Astrocyte (in vitro differentiated cells and primary cell): ENCODE measurements around the gene FLYWCH1. TPM values are rescaled to one million over a fixed set of nuclear protein-coding genes. Genes with fewer than 3 reads are reported as not detected.

Source experiments
- DNase-seq: peaks from one replicate; pipeline ENCODE4 v3.0.0-alpha.2; 2010; ENCODE audit warnings: low read depth
- FAIRE-seq: peaks from 2 replicates; lab custom pipeline; 2011; peaks lifted over from hg19 to GRCh38; lab: Jason Lieb, UNC
- H2AFZ ChIP-seq: 2 replicates; pipeline ENCODE4 v1.6.0; 2012; ENCODE audit warnings: low read depth, low read length, inconsistent platforms
- H3K27ac ChIP-seq: 2 replicates; pipeline ENCODE4 v1.5.1; 2011; ENCODE audit warnings: low read depth, low read length, inconsistent platforms
- H3K27me3 ChIP-seq: 2 replicates; pipeline ENCODE4 v1.6.0; 2011; ENCODE audit warnings: low read length, inconsistent platforms; ENCODE audit not compliant: insufficient read depth
- H3K36me3 ChIP-seq: 2 replicates; pipeline ENCODE4 v1.5.1; 2011; ENCODE audit warnings: low read length, inconsistent platforms; ENCODE audit not compliant: insufficient read depth
- H3K4me1 ChIP-seq: 2 replicates; pipeline ENCODE4 v1.5.1; 2011; ENCODE audit warnings: low read length, inconsistent platforms; ENCODE audit not compliant: insufficient read depth
- H3K4me2 ChIP-seq: 2 replicates; pipeline ENCODE4 v1.6.0; 2012; ENCODE audit warnings: low read length, inconsistent platforms
- H3K4me3 ChIP-seq: 2 replicates; pipeline ENCODE4 v1.5.1; 2011; ENCODE audit warnings: low read depth, mild to moderate bottlenecking, low read length, inconsistent platforms; ENCODE audit not compliant: insufficient read depth
- H3K79me2 ChIP-seq: 2 replicates; pipeline ENCODE4 v1.6.0; 2012; ENCODE audit warnings: mild to moderate bottlenecking, low read length, inconsistent platforms; ENCODE audit not compliant: insufficient read depth
- H3K9ac ChIP-seq: 2 replicates; pipeline ENCODE4 v1.6.0; 2012; ENCODE audit warnings: mild to moderate bottlenecking, low read length, inconsistent platforms
- H3K9me3 ChIP-seq: 2 replicates; pipeline ENCODE4 v1.5.1; 2012; ENCODE audit warnings: low read depth, mild to moderate bottlenecking, low read length, inconsistent platforms; ENCODE audit not compliant: insufficient read depth
- H4K20me1 ChIP-seq: 2 replicates; pipeline ENCODE4 v1.6.0; 2012; ENCODE audit warnings: low read length, inconsistent platforms; ENCODE audit not compliant: insufficient read depth
- H3K27ac Mint-ChIP-seq: one replicate; pipeline ENCODE4 v1.8.0; 2021; ENCODE audit warnings: mild to moderate bottlenecking, mixed read lengths; ENCODE audit not compliant: unreplicated experiment
- H3K27me3 Mint-ChIP-seq: one replicate; pipeline ENCODE4 v1.8.0; 2021; ENCODE audit warnings: low read depth, mixed read lengths; ENCODE audit not compliant: unreplicated experiment
- H3K36me3 Mint-ChIP-seq: one replicate; pipeline ENCODE4 v1.8.0; 2021; ENCODE audit warnings: low read depth, mixed read lengths; ENCODE audit not compliant: unreplicated experiment
- H3K4me1 Mint-ChIP-seq: one replicate; pipeline ENCODE4 v1.8.0; 2021; ENCODE audit warnings: low read depth, mixed read lengths; ENCODE audit not compliant: unreplicated experiment
- H3K4me3 Mint-ChIP-seq: one replicate; pipeline ENCODE4 v1.8.0; 2021; ENCODE audit warnings: mild to moderate bottlenecking, moderate library complexity, mixed read lengths; ENCODE audit not compliant: unreplicated experiment
- H3K9me3 Mint-ChIP-seq: one replicate; pipeline ENCODE4 v1.8.0; 2021; ENCODE audit warnings: mild to moderate bottlenecking, mixed read lengths; ENCODE audit not compliant: unreplicated experiment
- CTCF ChIP-seq: IDR thresholded peaks from 2 replicates; pipeline ENCODE4 v1.5.1; 2011; ENCODE audit warnings: low read depth, mild to moderate bottlenecking, inconsistent platforms, low read length, moderate library complexity; ENCODE audit not compliant: insufficient read depth
- EZH2 ChIP-seq: IDR thresholded peaks from 2 replicates; pipeline ENCODE4 v1.6.1; 2012; ENCODE audit warnings: mild to moderate bottlenecking, low read length, inconsistent platforms; ENCODE audit not compliant: insufficient read depth
- total RNA-seq: library from RNA; stranded (reverse); gene quantifications from 2 replicates; pipeline ENCODE4 v1.2.1, GENCODE V29; 2021

The FLYWCH1 gene
- total RNA-seq, 1 donor from 2014 or later: 58.9 TPM

GRCh38 chr16:2999929-3000328 lies 88.2 kb downstream of the FLYWCH1 start:
- H3K4me3 ChIP-seq: no peak overlapping the region
- H3K9me3 ChIP-seq: no peaks in the 10 kb centered on the region
- no peak overlapping the region for H3K27ac Mint-ChIP-seq
- H3K4me1 ChIP-seq: no peaks in the 10 kb centered on the region
- TF ChIP-seq EZH2: no peak
- no peak for TF ChIP-seq CTCF
- peaks cover 12% of the 10 kb centered on the region for H3K27me3 Mint-ChIP-seq
- no peak overlapping the region for H2AFZ ChIP-seq
- no peaks in the 10 kb centered on the region for H3K79me2 ChIP-seq
- no peak overlapping the region for H3K9ac ChIP-seq
- DNase-seq (no peak), FAIRE-seq (no peak)
- no peak overlapping the region for H3K4me2 ChIP-seq
- peaks cover 12% of the 10 kb centered on the region for H3K27me3 ChIP-seq
- H3K36me3 Mint-ChIP-seq: no peaks in the 10 kb centered on the region
- no peaks in the 10 kb centered on the region for H3K36me3 ChIP-seq
- no peaks in the 10 kb centered on the region for H3K9me3 Mint-ChIP-seq
- H3K4me1 Mint-ChIP-seq: no peaks in the 10 kb centered on the region
- no peak overlapping the region for H3K27ac ChIP-seq
- no peak overlapping the region for H3K4me3 Mint-ChIP-seq
- H4K20me1 ChIP-seq: no peaks in the 10 kb centered on the region

GRCh38 chr16:3000540-3000939 lies 88.8 kb downstream of the FLYWCH1 start:
- Histone ChIP-seq H3K9ac (no peak overlapping the region), H3K4me1 (no peaks in the 10 kb centered on the region), H3K79me2 (no peaks in the 10 kb centered on the region), H3K4me2 (no peak overlapping the region), H3K9me3 (no peaks in the 10 kb centered on the region), H4K20me1 (no peaks in the 10 kb centered on the region), H3K27ac (no peak overlapping the region), H3K36me3 (no peaks in the 10 kb centered on the region), H2AFZ (no peak overlapping the region), H3K27me3 (peaks cover 14% of the 10 kb centered on the region), H3K4me3 (no peak overlapping the region)
- Mint-ChIP-seq H3K27ac (no peak overlapping the region), H3K4me1 (no peaks in the 10 kb centered on the region), H3K27me3 (peaks cover 12% of the 10 kb centered on the region), H3K4me3 (no peak overlapping the region), H3K9me3 (no peaks in the 10 kb centered on the region), H3K36me3 (no peaks in the 10 kb centered on the region)
- TF ChIP-seq CTCF: no peak
- TF ChIP-seq EZH2: no peak
- FAIRE-seq (no peak), DNase-seq (no peak)

Other genes with a start within 250 kb of the FLYWCH1 start
- 53.0 and 55.4 TPM in 2 replicates for gene KCTD5, start 229.4 kb upstream of the FLYWCH1 start, total RNA-seq
- gene PRSS27, start 191.7 kb upstream of the FLYWCH1 start, total RNA-seq: 2.3 and 3.0 TPM in 2 replicates
- 387 and 409 TPM in 2 replicates for gene SRRM2, start 159.3 kb upstream of the FLYWCH1 start, total RNA-seq
- 323 TPM in 2 replicates for gene ELOB, start 134.7 kb upstream of the FLYWCH1 start, total RNA-seq
- not detected in 2 replicates for gene PRSS33, start 124.4 kb upstream of the FLYWCH1 start, total RNA-seq
- not detected in 2 replicates for gene PRSS41, start 113.5 kb upstream of the FLYWCH1 start, total RNA-seq
- not detected in 2 replicates for gene PRSS21, start 94.7 kb upstream of the FLYWCH1 start, total RNA-seq
- gene ZG16B, start 81.6 kb upstream of the FLYWCH1 start, total RNA-seq: not detected in 2 replicates
- 0.58 and 1.5 TPM in 2 replicates for gene PRSS22, start 53.8 kb upstream of the FLYWCH1 start, total RNA-seq
- gene FLYWCH2, start 28.7 kb upstream of the FLYWCH1 start, total RNA-seq: 36.5 and 40.7 TPM in 2 replicates
- 7.5 and 8.0 TPM in 2 replicates for gene KREMEN2, start 52.3 kb downstream of the FLYWCH1 start, total RNA-seq
- gene PAQR4, start 57.4 kb downstream of the FLYWCH1 start, total RNA-seq: 4.8 and 5.4 TPM in 2 replicates
- gene PKMYT1, start 68.5 kb downstream of the FLYWCH1 start, total RNA-seq: 3.9 TPM in 2 replicates
- gene CLDN9, start 101.0 kb downstream of the FLYWCH1 start, total RNA-seq: 0.14 and 0.48 TPM in 2 replicates
- 449 and 584 TPM in 2 replicates for gene CLDN6, start 106.3 kb downstream of the FLYWCH1 start, total RNA-seq
- 262 and 275 TPM in 2 replicates for gene TNFRSF12A, start 108.4 kb downstream of the FLYWCH1 start, total RNA-seq
- gene HCFC1R1, start 112.0 kb downstream of the FLYWCH1 start, total RNA-seq: 47.0 and 71.6 TPM in 2 replicates
- 17.4 and 22.3 TPM in 2 replicates for gene THOC6, start 112.1 kb downstream of the FLYWCH1 start, total RNA-seq
- gene BICDL2, start 125.0 kb downstream of the FLYWCH1 start, total RNA-seq: 0.16 TPM in 1 of 2 replicates, not detected in the other
- gene MMP25, start 134.6 kb downstream of the FLYWCH1 start, total RNA-seq: 0.89 and 1.3 TPM in 2 replicates
- gene IL32, start 153.7 kb downstream of the FLYWCH1 start, total RNA-seq: 27.8 and 43.8 TPM in 2 replicates
- 0.22 and 0.25 TPM in 2 replicates for gene ZSCAN10, start 187.4 kb downstream of the FLYWCH1 start, total RNA-seq
- 13.2 and 15.4 TPM in 2 replicates for gene ZNF205, start 200.7 kb downstream of the FLYWCH1 start, total RNA-seq
- gene ZNF213, start 223.1 kb downstream of the FLYWCH1 start, total RNA-seq: 11.3 and 12.0 TPM in 2 replicates